Suprapubic skin (tissue), 4 donors: ENCODE measurements around the gene FCRL1.

Experiments used
- EP300 ChIP-seq: sonication (generic); formaldehyde crosslinking; IDR thresholded peaks from one replicate; pipeline ENCODE4 v1.6.1; 2017; ENCODE audit warnings: antibody characterized with exemption
- POLR2AphosphoS5 ChIP-seq, 3 donors: sonication (generic); formaldehyde crosslinking; IDR thresholded peaks; one replicate each; pipeline ENCODE4 v1.6.1; 2017; ENCODE audit warnings: antibody characterized with exemption in 3 of 3

DNA sequence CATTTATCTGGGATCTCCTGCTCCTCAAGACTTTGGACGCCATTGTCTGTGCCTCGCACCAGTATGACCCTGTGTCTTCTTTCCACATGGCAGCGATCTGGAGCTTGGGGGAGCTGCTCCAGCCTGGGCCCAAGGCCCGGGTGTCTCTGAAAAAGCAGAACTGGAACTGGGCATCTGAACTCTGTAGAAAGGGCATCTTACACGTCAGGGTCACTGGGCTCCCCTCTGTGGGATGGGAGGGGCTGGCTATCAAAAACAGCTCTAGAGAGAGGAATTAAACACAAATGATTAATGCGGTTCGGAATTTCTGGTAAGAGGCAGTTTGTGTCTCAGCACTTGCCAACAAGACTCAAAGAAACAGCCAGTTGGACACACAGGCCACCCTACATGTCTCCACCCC, 16.1 kb downstream of the FCRL1 start:
- TF ChIP-seq POLR2AphosphoS5 (IDR thresholded peaks at IDR 0.05) (no peak), EP300 (no peak)
